ENCODE results near the gene KLHL29.

DNA sequence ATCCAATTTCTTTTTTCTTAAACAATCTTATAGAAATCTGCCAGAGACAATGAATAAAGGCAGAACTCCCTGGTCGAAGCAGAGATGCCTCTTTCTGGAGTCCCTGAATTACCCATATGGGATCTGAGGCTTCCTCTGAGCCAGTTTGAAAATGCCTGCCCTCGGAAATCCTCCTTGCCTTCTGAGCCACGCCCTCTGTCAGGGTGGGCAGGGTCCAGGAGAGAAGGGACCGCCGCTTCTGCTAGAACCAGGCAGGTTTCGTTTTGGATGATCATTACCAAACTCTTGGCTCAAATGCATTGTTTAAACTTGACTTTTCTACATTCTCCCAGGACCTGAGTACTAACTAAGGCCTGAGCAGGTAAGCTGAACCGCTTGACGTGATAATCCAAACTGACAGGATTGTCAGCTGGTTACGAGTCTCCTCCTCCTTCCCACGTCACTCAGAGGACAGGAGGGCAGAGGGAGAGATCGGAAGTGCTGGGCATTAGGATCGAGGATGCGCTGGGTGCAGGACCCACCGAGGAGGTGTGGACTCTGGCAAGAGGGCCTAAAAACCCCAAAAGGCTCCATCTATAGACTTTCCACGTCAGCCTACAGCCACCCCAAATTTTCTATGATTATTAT is 128.4 kb downstream of the KLHL29 start:
- TF ChIP-seq CTCF (IDR thresholded peaks at IDR 0.05; ENCODE audit: extremely low read depth in 1 of 2, insufficient read depth in 1 of 2, low read depth in 1 of 2, low read length in 2 of 2): no peak
- no peak for TF ChIP-seq POLR2A (IDR thresholded peaks at IDR 0.05; ENCODE audit: low read depth, low read length)
- no peak for TF ChIP-seq EZH2 (IDR thresholded peaks at IDR 0.05; ENCODE audit: borderline replicate concordance, low read depth, low read length, severe bottlenecking)
- no peak for TF ChIP-seq POLR2AphosphoS5 (IDR thresholded peaks at IDR 0.05; ENCODE audit: insufficient read depth, low read depth, low read length)
- no peak for TF ChIP-seq MAX (IDR thresholded peaks at IDR 0.05; ENCODE audit: insufficient read depth, insufficient read length)
- TF ChIP-seq JUN (IDR thresholded peaks at IDR 0.05; ENCODE audit: borderline replicate concordance, insufficient read depth, insufficient read length, low read depth): no peak
- no peak for TF ChIP-seq FOS (IDR thresholded peaks at IDR 0.05; ENCODE audit: borderline replicate concordance, insufficient read depth, low read length)
- TF ChIP-seq MYC (IDR thresholded peaks at IDR 0.05; ENCODE audit: low read depth, low read length): no peak

Data from endothelial cell of umbilical vein (primary cell).